ENCODE data around the gene SEMA3C.

The SEMA3C gene

GRCh38 chr7:80783678-80784327 is 135.0 kb downstream of the SEMA3C start:
- DNase-seq (ENCODE audit: low read depth in 4 of 4, low spot score in 1 of 4), result no peak

- DNase-seq (ENCODE audit: low read depth in 4 of 4, low spot score in 1 of 4), result no peak
These were observed 135.6 kb downstream of the SEMA3C start for GRCh38 chr7:80783186-80783677.

GRCh38 chr7:80781561-80781979 is 137.3 kb downstream of the SEMA3C start:
- no peak for DNase-seq (ENCODE audit: low read depth in 4 of 4, low spot score in 1 of 4)

GRCh38 chr7:80781146-80781545 is 137.7 kb downstream of the SEMA3C start:
- DNase-seq (ENCODE audit: low read depth in 4 of 4, low spot score in 1 of 4), result no peak

GRCh38 chr7:80779456-80779855 is 139.4 kb downstream of the SEMA3C start:
- DNase-seq (ENCODE audit: low read depth in 4 of 4, low spot score in 1 of 4), result no peak

- DNase-seq (ENCODE audit: low read depth in 4 of 4, low spot score in 1 of 4), result no peak
These were observed 143.0 kb downstream of the SEMA3C start for GRCh38 chr7:80775897-80776296.

GRCh38 chr7:80775482-80775881 is 143.4 kb downstream of the SEMA3C start:
- DNase-seq (ENCODE audit: low read depth in 4 of 4, low spot score in 1 of 4), result no peak

- DNase-seq (ENCODE audit: low read depth in 4 of 4, low spot score in 1 of 4), result no peak
These were observed 144.0 kb downstream of the SEMA3C start for GRCh38 chr7:80774843-80775242.

GRCh38 chr7:80773787-80774508 is 144.9 kb downstream of the SEMA3C start:
- no peak for DNase-seq (ENCODE audit: low read depth in 4 of 4, low spot score in 1 of 4)

- no peak for DNase-seq (ENCODE audit: low read depth in 4 of 4, low spot score in 1 of 4)
These were observed 146.4 kb downstream of the SEMA3C start for GRCh38 chr7:80772347-80772993.

- no peak for DNase-seq (ENCODE audit: low read depth in 4 of 4, low spot score in 1 of 4)
These were observed 147.3 kb downstream of the SEMA3C start for GRCh38 chr7:80771523-80771922.

GRCh38 chr7:80770675-80771081 is 148.2 kb downstream of the SEMA3C start:
- DNase-seq (ENCODE audit: low read depth in 4 of 4, low spot score in 1 of 4), result no peak

GRCh38 chr7:80770061-80770460 is 148.8 kb downstream of the SEMA3C start:
- no peak for DNase-seq (ENCODE audit: low read depth in 4 of 4, low spot score in 1 of 4)

GRCh38 chr7:80768756-80769155 is 150.1 kb downstream of the SEMA3C start:
- DNase-seq (ENCODE audit: low read depth in 4 of 4, low spot score in 1 of 4), result no peak

GRCh38 chr7:80767654-80768053 is 151.2 kb downstream of the SEMA3C start:
- no peak for DNase-seq (ENCODE audit: low read depth in 4 of 4, low spot score in 1 of 4)

- DNase-seq (ENCODE audit: low read depth in 4 of 4, low spot score in 1 of 4), result no peak
These were observed 152.1 kb downstream of the SEMA3C start for GRCh38 chr7:80766724-80767123.

GRCh38 chr7:80764132-80764531 is 154.7 kb downstream of the SEMA3C start:
- no peak for DNase-seq (ENCODE audit: low read depth in 4 of 4, low spot score in 1 of 4)

- no peak for DNase-seq (ENCODE audit: low read depth in 4 of 4, low spot score in 1 of 4)
These were observed 155.1 kb downstream of the SEMA3C start for GRCh38 chr7:80763704-80764103.

- DNase-seq (ENCODE audit: low read depth in 4 of 4, low spot score in 1 of 4), result no peak
These were observed 155.6 kb downstream of the SEMA3C start for GRCh38 chr7:80763289-80763688.

- DNase-seq (ENCODE audit: low read depth in 4 of 4, low spot score in 1 of 4), result no peak
These were observed 158.6 kb downstream of the SEMA3C start for GRCh38 chr7:80760292-80760691.

GRCh38 chr7:80752954-80753690 is 165.7 kb downstream of the SEMA3C start:
- DNase-seq (ENCODE audit: low read depth in 4 of 4, low spot score in 1 of 4), result no peak
